ENCODE data around the gene CCDC106. TPM values are rescaled to one million over a fixed set of nuclear protein-coding genes. Genes with fewer than 3 reads are reported as not detected.

CCDC106 gene
- total RNA-seq, 1 donor from 2014 or later: 12.2 TPM

- peaks cover 16% of the 10 kb centered on the region for H3K36me3 Mint-ChIP-seq (ENCODE audit: low read depth, unreplicated experiment)
- no peak overlapping the region for H3K4me2 ChIP-seq (ENCODE audit: low read length)
- H3K4me3 Mint-ChIP-seq (ENCODE audit: unreplicated experiment): no peak overlapping the region
- DNase-seq (ENCODE audit: low read depth): no peak
- peaks cover 97% of the 10 kb centered on the region for H4K20me1 ChIP-seq (ENCODE audit: insufficient read depth, low read length)
- no peak for FAIRE-seq
- H3K36me3 ChIP-seq (ENCODE audit: insufficient read depth, low read length): peaks cover 24% of the 10 kb centered on the region
- no peaks in the 10 kb centered on the region for H3K27me3 Mint-ChIP-seq (ENCODE audit: low read depth, unreplicated experiment)
- TF ChIP-seq EZH2 (IDR thresholded peaks at IDR 0.05; ENCODE audit: insufficient read depth, low read length) (no peak), CTCF (IDR thresholded peaks at IDR 0.05; ENCODE audit: insufficient read depth, low read depth, low read length) (no peak)
- H3K27ac ChIP-seq (ENCODE audit: low read depth, low read length): no peak overlapping the region
- no peaks in the 10 kb centered on the region for H3K9me3 Mint-ChIP-seq (ENCODE audit: unreplicated experiment)
- no peak overlapping the region for H3K4me3 ChIP-seq (ENCODE audit: insufficient read depth, low read depth, low read length)
- peaks cover 22% of the 10 kb centered on the region for H3K4me1 ChIP-seq (ENCODE audit: insufficient read depth, low read length)
- H3K79me2 ChIP-seq (ENCODE audit: insufficient read depth, low read length): peaks cover 93% of the 10 kb centered on the region
- H3K27me3 ChIP-seq (ENCODE audit: insufficient read depth, low read length): no peaks in the 10 kb centered on the region
- H3K27ac Mint-ChIP-seq (ENCODE audit: unreplicated experiment): no peak overlapping the region
- H3K9me3 ChIP-seq (ENCODE audit: insufficient read depth, low read depth, low read length): no peaks in the 10 kb centered on the region
- H3K9ac ChIP-seq (ENCODE audit: low read length): no peak overlapping the region
- no peak overlapping the region for H2AFZ ChIP-seq (ENCODE audit: low read depth, low read length)
- peaks cover 28% of the 10 kb centered on the region for H3K4me1 Mint-ChIP-seq (ENCODE audit: low read depth, unreplicated experiment)
Measured at GRCh38 chr19:55660991-55661390, 13.0 kb downstream of the CCDC106 start.

GRCh38 chr19:55661826-55662225, 13.8 kb downstream of the CCDC106 start:
- TF ChIP-seq EZH2 (IDR thresholded peaks at IDR 0.05; ENCODE audit: insufficient read depth, low read length) (no peak), CTCF (IDR thresholded peaks at IDR 0.05; ENCODE audit: insufficient read depth, low read depth, low read length) (no peak)
- Mint-ChIP-seq H3K27me3 (ENCODE audit: low read depth, unreplicated experiment) (no peaks in the 10 kb centered on the region), H3K9me3 (ENCODE audit: unreplicated experiment) (no peaks in the 10 kb centered on the region), H3K4me1 (ENCODE audit: low read depth, unreplicated experiment) (peaks cover 25% of the 10 kb centered on the region), H3K4me3 (ENCODE audit: unreplicated experiment) (no peak overlapping the region), H3K36me3 (ENCODE audit: low read depth, unreplicated experiment) (peaks cover 16% of the 10 kb centered on the region), H3K27ac (ENCODE audit: unreplicated experiment) (no peak overlapping the region)
- Histone ChIP-seq H3K9ac (ENCODE audit: low read length) (no peak overlapping the region), H3K79me2 (ENCODE audit: insufficient read depth, low read length) (peaks cover 93% of the 10 kb centered on the region), H3K9me3 (ENCODE audit: insufficient read depth, low read depth, low read length) (no peaks in the 10 kb centered on the region), H3K36me3 (ENCODE audit: insufficient read depth, low read length) (peaks cover 29% of the 10 kb centered on the region), H3K4me1 (ENCODE audit: insufficient read depth, low read length) (peaks cover 15% of the 10 kb centered on the region), H3K27me3 (ENCODE audit: insufficient read depth, low read length) (no peaks in the 10 kb centered on the region), H2AFZ (ENCODE audit: low read depth, low read length) (no peak overlapping the region), H3K27ac (ENCODE audit: low read depth, low read length) (no peak overlapping the region), H3K4me2 (ENCODE audit: low read length) (no peak overlapping the region), H3K4me3 (ENCODE audit: insufficient read depth, low read depth, low read length) (no peak overlapping the region), H4K20me1 (ENCODE audit: insufficient read depth, low read length) (peaks cover 97% of the 10 kb centered on the region)
- FAIRE-seq (no peak), DNase-seq (ENCODE audit: low read depth) (no peak)

GRCh38 chr19:55663846-55664536, 16.0 kb downstream of the CCDC106 start:
- Histone ChIP-seq H3K79me2 (ENCODE audit: insufficient read depth, low read length) (peaks cover 92% of the 10 kb centered on the region), H3K9ac (ENCODE audit: low read length) (no peak overlapping the region), H3K9me3 (ENCODE audit: insufficient read depth, low read depth, low read length) (no peaks in the 10 kb centered on the region), H3K27me3 (ENCODE audit: insufficient read depth, low read length) (no peaks in the 10 kb centered on the region), H2AFZ (ENCODE audit: low read depth, low read length) (no peak overlapping the region), H3K4me3 (ENCODE audit: insufficient read depth, low read depth, low read length) (no peak overlapping the region), H3K4me1 (ENCODE audit: insufficient read depth, low read length) (no peaks in the 10 kb centered on the region), H3K36me3 (ENCODE audit: insufficient read depth, low read length) (peaks cover 29% of the 10 kb centered on the region), H3K4me2 (ENCODE audit: low read length) (no peak overlapping the region), H4K20me1 (ENCODE audit: insufficient read depth, low read length) (peaks cover 97% of the 10 kb centered on the region), H3K27ac (ENCODE audit: low read depth, low read length) (no peak overlapping the region)
- Mint-ChIP-seq H3K27ac (ENCODE audit: unreplicated experiment) (no peak overlapping the region), H3K9me3 (ENCODE audit: unreplicated experiment) (no peaks in the 10 kb centered on the region), H3K27me3 (ENCODE audit: low read depth, unreplicated experiment) (no peaks in the 10 kb centered on the region), H3K4me3 (ENCODE audit: unreplicated experiment) (no peak overlapping the region), H3K36me3 (ENCODE audit: low read depth, unreplicated experiment) (peaks cover 16% of the 10 kb centered on the region), H3K4me1 (ENCODE audit: low read depth, unreplicated experiment) (peaks cover 14% of the 10 kb centered on the region)
- TF ChIP-seq CTCF (IDR thresholded peaks at IDR 0.05; ENCODE audit: insufficient read depth, low read depth, low read length) (no peak), EZH2 (IDR thresholded peaks at IDR 0.05; ENCODE audit: insufficient read depth, low read length) (no peak)
- FAIRE-seq: no peak
- DNase-seq (ENCODE audit: low read depth): no peak
